KOPT-K1 (cell line): ENCODE measurements around the gene BTBD9.

Source experiments
- H3K27ac ChIP-seq: fragments of 200-600 bp; sonication (generic); 2 replicates; pipeline ENCODE4 v1.5.1; 2016; ENCODE audit warnings: antibody characterized with exemption, mild to moderate bottlenecking, low read depth, low read length; ENCODE audit not compliant: poor library complexity, severe bottlenecking
- H3K36me3 ChIP-seq: fragments of 200-600 bp; sonication (generic); 2 replicates; pipeline ENCODE4 v1.5.1; 2017; ENCODE audit warnings: antibody characterized with exemption, mild to moderate bottlenecking, low read length, moderate library complexity; ENCODE audit not compliant: insufficient read depth
- H3K9me3 ChIP-seq: fragments of 200-600 bp; sonication (generic); 2 replicates; pipeline ENCODE4 v1.5.1; 2017; ENCODE audit warnings: antibody characterized with exemption, low read length, mild to moderate bottlenecking; ENCODE audit not compliant: insufficient read depth, poor library complexity, severe bottlenecking

The BTBD9 gene

DNA sequence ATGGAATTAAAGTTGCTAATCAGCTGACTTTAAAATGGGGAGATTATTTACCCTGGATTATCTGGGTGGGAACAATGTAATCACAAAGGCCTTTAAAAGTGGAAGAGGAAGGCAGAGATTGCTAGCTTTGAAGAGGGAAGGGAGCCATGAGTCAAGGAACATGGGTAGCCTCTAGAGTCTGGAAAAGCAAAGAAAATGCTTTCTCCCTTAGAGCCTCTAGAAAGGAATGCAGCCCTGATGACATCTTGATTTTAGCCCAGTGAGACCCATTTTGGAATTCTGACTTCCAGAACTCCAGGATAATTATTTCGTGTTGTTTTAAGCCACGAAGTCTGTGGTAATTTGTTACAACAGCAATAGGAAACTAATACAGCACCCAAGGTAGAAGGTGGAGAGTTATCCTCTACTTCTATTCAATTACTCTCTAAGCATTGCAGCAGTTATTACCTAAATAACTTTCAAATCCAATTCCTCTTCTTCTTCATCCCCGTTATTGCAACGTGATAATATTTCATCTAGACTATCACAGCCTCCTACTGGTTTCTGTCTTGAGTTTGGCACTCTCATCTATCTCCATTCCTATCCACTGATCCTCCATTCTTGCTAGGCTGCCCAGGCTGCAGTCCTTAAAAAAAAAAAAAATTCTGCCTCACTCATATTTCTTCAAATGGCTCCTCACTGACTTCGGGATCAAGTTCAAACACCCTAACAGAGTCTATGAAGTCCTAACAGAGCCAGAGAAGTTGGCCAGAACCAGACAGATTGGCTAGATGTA, 224.3 kb downstream of the BTBD9 start:
- Histone ChIP-seq H3K27ac (no peak overlapping the region), H3K9me3 (no peaks in the 10 kb centered on the region), H3K36me3 (no peaks in the 10 kb centered on the region)

DNA sequence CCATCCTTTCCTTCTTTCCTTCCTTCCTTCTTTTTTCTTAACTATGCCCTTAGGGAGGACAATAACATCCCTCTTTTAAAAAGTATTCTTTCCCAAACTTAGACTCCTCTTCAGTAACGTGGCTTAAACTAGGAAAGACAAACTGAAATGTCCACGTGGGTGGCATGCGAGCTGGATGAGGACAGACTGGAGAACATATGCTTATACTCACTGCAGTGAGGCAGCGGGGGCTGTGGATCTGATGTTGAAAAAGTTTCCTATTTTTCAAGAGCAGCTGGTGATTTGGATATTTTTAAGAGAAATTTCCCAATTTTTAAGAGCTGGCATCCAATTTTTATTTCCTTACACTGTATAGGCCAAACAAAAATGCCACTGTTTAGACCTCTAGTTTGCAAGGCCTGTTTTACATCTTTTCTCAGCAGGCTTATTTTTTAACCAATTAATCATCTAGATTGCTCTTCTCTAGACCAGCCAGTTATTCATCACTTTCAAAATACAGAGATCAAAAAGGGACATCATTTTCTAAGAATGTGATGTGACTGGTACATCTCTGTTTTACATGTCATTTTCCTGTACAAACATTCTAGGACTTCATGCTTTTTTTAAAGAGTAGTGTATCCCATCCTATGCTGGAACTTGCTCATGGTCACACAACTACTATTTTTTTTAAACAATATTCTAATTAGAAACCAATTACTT, 226.5 kb downstream of the BTBD9 start:
- H3K36me3 ChIP-seq, result no peaks in the 10 kb centered on the region
- H3K9me3 ChIP-seq, result no peaks in the 10 kb centered on the region
- no peak overlapping the region for H3K27ac ChIP-seq

DNA sequence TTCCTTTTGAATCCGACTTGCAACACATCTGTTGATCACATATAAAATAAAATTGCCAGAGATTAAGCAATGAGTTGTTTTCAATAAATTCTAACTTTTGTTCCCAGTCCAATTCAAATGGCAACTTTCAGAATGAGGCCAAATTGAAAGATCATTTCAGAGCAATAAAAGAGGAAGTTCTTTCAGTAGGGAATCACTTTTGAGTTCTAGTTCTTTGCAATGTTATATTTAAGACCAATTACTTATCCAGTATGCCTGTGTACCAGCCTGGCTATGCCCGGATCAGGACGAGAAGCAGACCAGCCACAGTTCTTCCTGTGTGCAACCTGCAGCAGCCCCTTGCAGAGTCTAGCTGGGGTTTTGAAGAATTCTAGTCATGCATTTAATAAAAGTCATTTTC, 232.5 kb downstream of the BTBD9 start:
- Histone ChIP-seq H3K9me3 (no peaks in the 10 kb centered on the region), H3K36me3 (no peaks in the 10 kb centered on the region), H3K27ac (no peak overlapping the region)

DNA sequence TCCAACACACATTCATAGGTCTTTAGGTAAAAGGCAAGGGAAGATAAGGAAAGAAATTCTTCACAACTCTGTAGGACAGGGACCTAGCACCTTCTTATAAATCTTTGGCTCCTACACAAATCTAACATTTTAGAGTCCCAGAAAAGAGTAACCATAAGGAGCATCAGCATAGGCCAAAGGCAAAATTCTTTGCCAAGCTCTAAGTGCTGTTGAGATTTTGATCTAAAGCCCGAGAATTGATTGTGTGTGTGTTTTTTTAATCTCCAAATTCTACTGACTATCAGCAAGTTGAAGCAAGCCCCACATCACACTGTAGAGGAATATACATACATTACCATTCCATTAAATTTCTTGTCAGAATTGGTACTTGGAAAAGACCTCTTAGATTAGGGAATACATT, 233.6 kb downstream of the BTBD9 start:
- Histone ChIP-seq H3K36me3 (no peaks in the 10 kb centered on the region), H3K9me3 (no peaks in the 10 kb centered on the region), H3K27ac (no peak overlapping the region)

DNA sequence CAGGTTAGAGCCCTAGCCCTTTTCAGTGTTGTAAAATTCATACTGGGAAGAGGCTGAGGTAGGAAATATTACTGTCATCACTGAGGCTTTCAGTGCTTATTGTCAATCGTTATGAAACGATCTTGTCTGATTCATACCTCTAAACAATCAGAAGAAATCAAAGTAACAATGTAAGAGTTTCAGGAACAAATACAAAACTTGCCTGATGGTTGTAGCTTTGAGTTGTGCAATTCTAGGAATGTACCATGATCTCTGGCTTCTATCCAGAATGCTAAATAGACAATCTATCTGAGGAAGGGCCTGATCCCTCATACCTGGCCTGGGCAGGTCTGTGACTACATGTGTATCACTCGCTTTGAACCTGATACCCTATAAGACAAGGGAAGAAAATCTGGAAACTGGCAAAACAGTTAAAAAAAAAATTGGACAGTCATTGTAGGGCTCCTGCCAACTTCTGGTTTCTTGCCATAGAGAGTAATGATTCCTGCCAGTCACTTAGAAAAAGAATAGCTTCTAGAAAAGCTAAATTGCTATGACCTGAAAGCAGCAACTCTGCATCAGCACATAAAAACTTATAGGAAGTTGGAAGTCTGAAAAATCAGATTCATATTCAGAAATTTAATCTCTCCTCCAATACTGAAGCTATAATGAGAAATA, 234.7 kb downstream of the BTBD9 start:
- H3K9me3 ChIP-seq, result no peaks in the 10 kb centered on the region
- H3K27ac ChIP-seq, result no peak overlapping the region
- H3K36me3 ChIP-seq, result no peaks in the 10 kb centered on the region

DNA sequence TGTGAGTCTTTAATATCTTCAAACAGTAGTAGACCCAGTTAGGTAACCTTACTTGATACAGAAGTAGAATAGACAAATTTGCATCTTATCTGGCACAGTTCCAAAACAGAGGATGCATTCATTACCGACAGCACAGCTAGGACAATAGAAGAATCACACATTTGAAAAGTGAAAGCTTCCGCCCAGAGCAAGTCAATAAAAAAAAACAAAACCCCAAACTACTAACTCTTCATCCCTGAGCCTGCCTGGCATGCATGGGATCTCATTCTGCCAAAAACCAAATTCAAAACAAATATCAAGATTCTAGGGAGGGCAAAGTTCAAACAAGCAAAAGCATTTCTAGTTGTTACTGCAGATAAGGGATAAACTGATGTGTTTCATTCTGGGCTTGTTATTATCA, 235.4 kb downstream of the BTBD9 start:
- Histone ChIP-seq H3K27ac (no peak overlapping the region), H3K9me3 (no peaks in the 10 kb centered on the region), H3K36me3 (no peaks in the 10 kb centered on the region)

DNA sequence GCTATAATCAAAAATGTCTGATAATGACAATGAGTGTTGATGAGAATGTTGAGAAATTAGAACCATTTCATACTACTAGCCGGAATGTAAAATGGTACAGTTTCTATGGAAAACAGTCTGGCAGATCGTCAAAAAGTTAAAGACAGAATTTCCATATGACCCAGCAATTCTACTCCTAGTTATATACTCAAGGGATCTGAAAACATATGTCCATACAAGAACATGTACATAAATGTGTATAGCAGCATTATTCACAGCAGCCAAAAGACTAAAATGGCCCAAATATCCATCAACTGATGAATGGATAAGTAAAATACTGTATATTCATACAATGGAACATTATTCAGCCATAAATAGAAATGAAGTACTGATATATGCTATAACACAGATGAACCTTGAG, 236.2 kb downstream of the BTBD9 start:
- no peaks in the 10 kb centered on the region for H3K36me3 ChIP-seq
- no peak overlapping the region for H3K27ac ChIP-seq
- H3K9me3 ChIP-seq, result no peaks in the 10 kb centered on the region

DNA sequence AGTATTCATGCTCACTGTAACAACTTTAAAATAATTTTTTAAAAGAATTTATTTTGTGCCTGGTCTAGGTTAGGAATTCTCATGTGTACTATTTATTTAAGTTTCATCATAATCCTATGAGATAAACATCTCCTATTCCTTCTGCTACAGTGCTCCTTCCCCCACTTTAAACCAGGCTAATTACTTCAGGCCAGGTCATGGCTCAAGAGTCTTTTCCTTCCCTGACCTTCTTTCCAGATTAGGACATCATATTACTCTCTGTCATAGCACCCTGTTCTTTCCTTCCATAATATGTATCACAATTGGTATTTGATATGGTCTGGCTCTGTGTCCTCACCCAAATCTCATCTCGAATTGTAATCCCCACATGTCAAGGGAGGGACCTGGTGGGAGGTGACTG, 239.0 kb downstream of the BTBD9 start:
- Histone ChIP-seq H3K36me3 (no peaks in the 10 kb centered on the region), H3K9me3 (no peaks in the 10 kb centered on the region), H3K27ac (no peak overlapping the region)

DNA sequence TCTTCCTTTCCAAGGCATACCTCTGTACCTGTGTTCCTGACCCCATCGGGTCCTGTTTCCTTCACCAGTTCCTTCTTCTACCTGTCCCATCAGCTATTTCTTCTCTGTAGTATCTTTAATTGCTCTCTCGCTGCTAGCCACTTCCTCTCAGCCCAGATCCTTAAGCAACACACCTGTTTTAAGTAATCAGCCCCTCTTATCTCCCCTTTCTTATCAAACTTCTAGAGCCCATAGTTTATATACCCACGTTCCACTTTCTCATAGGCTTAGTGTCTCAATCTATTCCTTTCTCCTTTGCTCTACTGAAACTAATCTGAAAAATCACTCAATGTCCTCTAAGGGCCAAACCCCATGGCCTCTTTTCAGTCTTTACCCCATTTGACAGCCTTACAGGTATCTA, 239.6 kb downstream of the BTBD9 start:
- H3K36me3 ChIP-seq, result no peaks in the 10 kb centered on the region
- H3K27ac ChIP-seq, result no peak overlapping the region
- H3K9me3 ChIP-seq, result no peaks in the 10 kb centered on the region

DNA sequence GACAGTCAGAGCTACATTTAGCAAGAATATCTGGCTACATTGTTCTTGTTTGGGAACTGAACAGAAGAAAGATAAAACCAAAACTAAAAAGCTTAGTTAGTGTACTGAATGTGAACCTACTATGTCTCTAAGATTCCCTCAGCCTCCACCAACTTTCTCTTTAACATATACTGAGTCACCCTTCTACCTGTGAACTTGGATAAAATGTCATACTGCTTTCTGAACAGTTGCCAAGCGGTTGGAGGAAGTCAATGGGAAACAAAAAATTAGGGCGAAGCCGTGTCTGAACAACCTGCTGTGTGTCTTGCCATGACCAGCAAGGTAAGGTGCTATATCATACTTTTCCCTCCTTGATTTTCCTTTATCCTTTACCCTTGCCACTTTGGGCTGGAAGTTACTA, 243.5 kb downstream of the BTBD9 start:
- Histone ChIP-seq H3K36me3 (no peaks in the 10 kb centered on the region), H3K27ac (no peak overlapping the region), H3K9me3 (no peaks in the 10 kb centered on the region)

DNA sequence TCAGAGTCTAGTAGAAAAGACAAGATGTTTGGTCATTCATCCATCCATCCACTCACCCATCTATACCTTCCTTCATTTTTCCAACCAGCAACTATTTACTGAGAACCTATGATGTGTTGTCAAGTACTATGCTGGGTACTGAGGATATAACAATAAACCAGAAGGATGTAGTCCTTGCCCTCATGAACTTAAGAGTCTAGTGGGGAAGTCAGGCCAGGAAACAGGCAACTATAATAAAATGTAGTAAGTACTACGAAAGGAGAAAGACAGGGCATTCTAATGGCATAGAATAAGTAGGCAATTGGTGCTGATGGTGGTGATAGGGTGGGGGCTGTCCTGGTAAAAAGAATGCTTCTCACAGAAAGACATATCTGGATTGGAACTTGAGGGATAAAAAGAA, 245.7 kb downstream of the BTBD9 start:
- Histone ChIP-seq H3K36me3 (no peaks in the 10 kb centered on the region), H3K9me3 (no peaks in the 10 kb centered on the region), H3K27ac (no peak overlapping the region)

DNA sequence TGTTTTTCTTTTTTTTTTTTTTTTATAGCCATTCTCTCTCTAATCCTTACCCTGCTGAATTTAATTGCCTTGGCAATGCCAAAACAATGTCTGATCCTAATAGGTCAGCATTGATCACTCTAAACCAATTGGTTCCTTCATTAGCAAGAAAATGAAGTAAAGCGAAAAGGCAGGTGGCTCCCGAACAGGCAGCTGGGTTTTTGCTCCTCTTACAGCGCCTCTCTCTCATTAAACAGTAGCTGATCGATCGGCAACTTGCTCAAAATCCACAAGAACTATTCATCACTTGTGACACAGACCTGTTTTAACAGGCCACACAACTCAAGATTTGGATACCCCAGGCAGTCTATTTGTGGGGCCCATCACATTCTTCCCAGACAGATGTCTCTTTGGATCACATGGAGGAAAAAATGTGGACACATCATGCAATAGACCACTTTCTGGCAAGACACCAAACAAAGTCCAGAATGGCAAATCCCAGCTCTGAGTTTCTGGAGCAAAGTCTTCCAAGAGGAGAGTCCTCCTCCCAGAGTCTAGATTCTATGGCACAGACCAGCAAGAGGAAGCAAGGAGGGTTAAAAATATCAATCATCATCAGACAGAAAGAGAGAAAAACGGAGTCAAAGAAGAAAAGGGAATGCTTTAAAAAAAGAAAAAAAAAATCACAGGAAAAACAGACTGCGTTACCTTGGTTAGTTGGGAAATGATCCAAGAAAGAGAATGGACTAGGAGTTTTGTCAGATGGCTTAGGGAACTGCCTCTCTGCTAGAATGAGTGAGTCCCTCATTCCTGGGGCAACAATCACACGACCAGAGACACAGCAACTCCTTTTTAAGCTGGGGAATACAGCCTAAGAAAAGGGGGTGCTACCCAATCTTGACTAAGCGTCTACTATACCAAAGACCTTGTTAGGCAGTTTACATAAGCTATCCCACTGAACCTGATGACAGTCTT, 247.8 kb downstream of the BTBD9 start:
- H3K27ac ChIP-seq, result no peak overlapping the region
- no peaks in the 10 kb centered on the region for H3K9me3 ChIP-seq
- no peaks in the 10 kb centered on the region for H3K36me3 ChIP-seq

DNA sequence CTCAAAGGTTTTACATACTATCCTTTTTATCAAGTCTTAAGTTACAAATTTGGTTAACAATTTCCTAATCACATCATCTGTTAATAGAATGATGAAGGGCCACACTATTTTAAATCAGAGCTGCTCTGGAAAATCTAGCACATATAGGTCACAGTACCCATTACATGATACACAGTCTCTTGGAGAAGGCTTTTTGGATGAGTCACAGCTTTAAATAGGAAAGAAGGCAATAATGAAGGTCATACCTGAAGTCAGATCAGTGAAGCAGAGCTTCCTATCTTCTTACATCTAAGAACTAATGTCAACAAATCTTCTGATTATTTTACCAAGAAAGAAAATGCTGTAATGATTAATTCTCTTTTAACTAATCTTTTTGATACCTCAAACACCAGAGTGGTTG, 248.5 kb downstream of the BTBD9 start:
- no peaks in the 10 kb centered on the region for H3K36me3 ChIP-seq
- no peak overlapping the region for H3K27ac ChIP-seq
- no peaks in the 10 kb centered on the region for H3K9me3 ChIP-seq

DNA sequence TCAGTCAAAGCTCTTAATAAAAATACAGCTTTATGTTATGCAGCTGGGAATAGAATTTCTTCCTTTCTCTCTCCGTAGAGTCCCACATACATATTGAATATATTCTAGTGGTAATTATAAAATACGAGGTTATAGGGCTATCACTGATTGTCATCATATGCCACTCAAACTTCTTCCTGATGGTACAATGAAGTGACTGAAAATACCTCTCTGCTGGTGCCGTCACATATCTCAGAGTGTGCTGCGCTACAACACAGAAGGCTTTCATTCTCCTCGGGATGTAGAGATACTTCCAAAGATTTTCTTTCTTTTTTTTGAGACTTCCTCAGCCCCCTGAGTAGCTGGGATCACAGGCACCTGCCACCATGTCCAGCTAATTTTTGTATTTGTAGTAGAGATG, 249.9 kb downstream of the BTBD9 start:
- Histone ChIP-seq H3K36me3 (no peaks in the 10 kb centered on the region), H3K27ac (no peak overlapping the region)

DNA sequence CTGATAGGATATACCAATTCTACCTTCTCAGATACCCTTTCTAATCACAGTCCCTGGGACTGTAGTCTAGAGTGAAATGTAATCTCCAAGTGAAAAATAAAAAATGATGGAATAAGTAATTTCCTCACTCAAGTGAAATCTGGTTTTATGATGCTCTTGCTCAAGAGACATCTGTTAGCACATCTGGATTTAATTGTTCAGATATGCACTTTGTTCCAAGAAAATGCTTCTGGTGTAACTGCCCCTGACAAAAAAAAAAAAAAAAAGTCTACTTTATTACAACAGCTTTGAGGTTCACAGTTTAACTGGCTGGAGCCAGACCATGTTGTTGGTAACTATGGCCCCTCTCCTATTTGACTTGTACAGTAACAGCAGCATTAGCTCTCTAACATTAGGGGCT, 251.8 kb downstream of the BTBD9 start:
- no peaks in the 10 kb centered on the region for H3K36me3 ChIP-seq
- no peaks in the 10 kb centered on the region for H3K9me3 ChIP-seq
- H3K27ac ChIP-seq, result no peak overlapping the region

More for the DNA sequence above, 249.9 kb downstream of the BTBD9 start:
- no peaks in the 10 kb centered on the region for H3K9me3 ChIP-seq
